Mesothelial cell of epicardium (in vitro differentiated cells): ENCODE measurements around the gene UHRF1. TPM values are rescaled to one million over a fixed set of nuclear protein-coding genes. Genes with fewer than 3 reads are reported as not detected.

Source experiments
- DNase-seq, 2 experiments: peaks; one replicate each; pipeline ENCODE4 v3.0.0; 2021; ENCODE audit warnings: low spot score in 2 of 2; ENCODE audit not compliant: unreplicated experiment in 2 of 2
- H3K27ac Mint-ChIP-seq: 2 replicates; pipeline ENCODE4 v1.8.0; 2021; ENCODE audit warnings: mixed read lengths
- H3K27me3 Mint-ChIP-seq: 2 replicates; pipeline ENCODE4 v1.8.0; 2021; ENCODE audit warnings: low read depth, mixed read lengths
- H3K36me3 Mint-ChIP-seq: 2 replicates; pipeline ENCODE4 v1.8.0; 2021; ENCODE audit warnings: mixed read lengths
- H3K4me1 Mint-ChIP-seq: 2 replicates; pipeline ENCODE4 v1.8.0; 2021; ENCODE audit warnings: mixed read lengths
- H3K4me3 Mint-ChIP-seq: 2 replicates; pipeline ENCODE4 v1.8.0; 2021; ENCODE audit warnings: mild to moderate bottlenecking, moderate library complexity, mixed read lengths
- H3K9me3 Mint-ChIP-seq: 2 replicates; pipeline ENCODE4 v1.8.0; 2021; ENCODE audit warnings: mixed read lengths
- total RNA-seq: library from RNA; stranded (reverse); gene quantifications from 3 replicates; pipeline ENCODE4 v1.2.1, GENCODE V29; 2021
- TF ChIP-seq, protein P1 (sequence below): fragments of 200-600 bp; sonication (generic); IDR thresholded peaks from one replicate; pipeline ENCODE4 v1.5.0; 2021; ENCODE audit warnings: antibody characterized with exemption; ENCODE audit not compliant: unreplicated experiment

The UHRF1 gene
- total RNA-seq, 1 donor from 2014 or later = 28.9 TPM

DNA sequence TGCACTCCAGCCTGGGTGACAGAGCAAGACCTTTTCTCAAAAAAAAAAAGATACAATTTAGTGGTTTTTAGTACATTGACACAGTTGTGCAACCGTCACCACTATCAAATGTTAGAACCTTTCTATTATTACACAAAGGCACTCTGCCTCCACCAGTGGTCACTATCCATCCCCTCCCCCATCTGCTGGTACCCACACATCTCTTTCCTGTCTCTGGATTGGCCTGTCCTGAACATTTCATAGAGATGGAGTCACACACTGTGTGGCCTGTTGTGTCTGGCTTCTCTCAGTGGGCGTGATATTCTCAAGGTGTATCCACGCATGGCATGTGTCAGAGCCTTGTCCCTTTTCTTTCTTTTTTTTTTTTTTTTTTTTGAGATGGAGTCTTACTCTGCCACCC is 70.8 kb downstream of the UHRF1 start:
- H3K36me3 Mint-ChIP-seq = peaks cover 1% of the 10 kb centered on the region
- no peaks in the 10 kb centered on the region for H3K27me3 Mint-ChIP-seq
- H3K4me1 Mint-ChIP-seq = peaks cover 37% of the 10 kb centered on the region
- H3K4me3 Mint-ChIP-seq = no peak overlapping the region
- no peak for DNase-seq
- TF ChIP-seq, protein P1, sequence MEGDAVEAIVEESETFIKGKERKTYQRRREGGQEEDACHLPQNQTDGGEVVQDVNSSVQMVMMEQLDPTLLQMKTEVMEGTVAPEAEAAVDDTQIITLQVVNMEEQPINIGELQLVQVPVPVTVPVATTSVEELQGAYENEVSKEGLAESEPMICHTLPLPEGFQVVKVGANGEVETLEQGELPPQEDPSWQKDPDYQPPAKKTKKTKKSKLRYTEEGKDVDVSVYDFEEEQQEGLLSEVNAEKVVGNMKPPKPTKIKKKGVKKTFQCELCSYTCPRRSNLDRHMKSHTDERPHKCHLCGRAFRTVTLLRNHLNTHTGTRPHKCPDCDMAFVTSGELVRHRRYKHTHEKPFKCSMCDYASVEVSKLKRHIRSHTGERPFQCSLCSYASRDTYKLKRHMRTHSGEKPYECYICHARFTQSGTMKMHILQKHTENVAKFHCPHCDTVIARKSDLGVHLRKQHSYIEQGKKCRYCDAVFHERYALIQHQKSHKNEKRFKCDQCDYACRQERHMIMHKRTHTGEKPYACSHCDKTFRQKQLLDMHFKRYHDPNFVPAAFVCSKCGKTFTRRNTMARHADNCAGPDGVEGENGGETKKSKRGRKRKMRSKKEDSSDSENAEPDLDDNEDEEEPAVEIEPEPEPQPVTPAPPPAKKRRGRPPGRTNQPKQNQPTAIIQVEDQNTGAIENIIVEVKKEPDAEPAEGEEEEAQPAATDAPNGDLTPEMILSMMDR = no peak
- no peaks in the 10 kb centered on the region for H3K9me3 Mint-ChIP-seq
- H3K27ac Mint-ChIP-seq = no peak overlapping the region

DNA sequence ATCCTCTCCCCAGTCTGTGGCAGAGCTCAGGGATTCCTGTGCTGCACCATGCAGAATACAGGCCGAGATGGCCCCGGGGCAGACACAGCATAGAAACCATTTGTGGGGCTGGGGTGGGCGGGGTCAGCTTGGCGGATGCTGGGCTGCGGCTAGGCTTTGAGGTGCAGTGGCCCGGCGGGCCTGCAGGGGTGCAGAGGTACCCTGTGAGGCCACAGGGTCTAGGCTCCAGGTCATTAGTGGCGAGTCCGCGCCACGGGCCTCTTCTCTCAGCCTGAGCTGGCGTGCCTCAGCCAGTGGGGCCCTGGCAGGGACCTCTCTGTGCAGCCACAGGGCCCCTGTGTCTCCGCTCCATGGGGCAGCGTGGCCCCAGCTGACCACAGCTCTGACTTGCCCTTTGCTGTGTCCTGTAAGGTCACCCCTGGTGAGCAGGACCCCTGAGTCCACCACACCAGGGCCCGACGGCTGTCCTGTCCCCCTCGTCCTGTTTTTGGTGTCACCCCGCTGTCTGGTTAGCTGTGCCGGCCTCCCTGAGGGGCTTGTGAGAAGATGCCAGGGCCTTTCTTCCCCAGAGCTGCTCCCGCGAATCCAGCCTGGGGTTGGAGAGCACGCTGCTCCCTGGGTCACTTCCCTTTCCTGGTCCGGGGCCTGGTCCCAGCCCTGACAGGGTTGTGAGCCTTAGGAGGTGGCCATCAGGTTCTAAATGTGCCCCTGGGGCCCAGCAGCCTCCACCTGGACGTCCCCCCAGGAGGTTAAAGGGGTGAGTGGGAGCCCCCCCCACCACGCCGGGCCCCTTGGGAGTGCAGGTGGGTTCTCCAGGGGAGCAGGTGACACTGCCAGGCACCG is 71.8 kb downstream of the UHRF1 start:
- no peaks in the 10 kb centered on the region for H3K27me3 Mint-ChIP-seq
- no peak overlapping the region for H3K27ac Mint-ChIP-seq

GRCh38 chr19:4981681-4981958 is 72.3 kb downstream of the UHRF1 start:
- no peaks in the 10 kb centered on the region for H3K27me3 Mint-ChIP-seq
- H3K4me1 Mint-ChIP-seq = peaks cover 39% of the 10 kb centered on the region
- H3K36me3 Mint-ChIP-seq = peaks cover 1% of the 10 kb centered on the region
- no peak overlapping the region for H3K27ac Mint-ChIP-seq
- no peak for DNase-seq
- TF ChIP-seq, protein P1 = no peak
- no peaks in the 10 kb centered on the region for H3K9me3 Mint-ChIP-seq
- no peak overlapping the region for H3K4me3 Mint-ChIP-seq

More for the DNA sequence above, 71.8 kb downstream of the UHRF1 start:
- TF ChIP-seq, protein P1 = no peak
- peaks cover 1% of the 10 kb centered on the region for H3K36me3 Mint-ChIP-seq
- DNase-seq = no peak
- H3K9me3 Mint-ChIP-seq = no peaks in the 10 kb centered on the region
- no peak overlapping the region for H3K4me3 Mint-ChIP-seq
- peaks cover 39% of the 10 kb centered on the region for H3K4me1 Mint-ChIP-seq

DNA sequence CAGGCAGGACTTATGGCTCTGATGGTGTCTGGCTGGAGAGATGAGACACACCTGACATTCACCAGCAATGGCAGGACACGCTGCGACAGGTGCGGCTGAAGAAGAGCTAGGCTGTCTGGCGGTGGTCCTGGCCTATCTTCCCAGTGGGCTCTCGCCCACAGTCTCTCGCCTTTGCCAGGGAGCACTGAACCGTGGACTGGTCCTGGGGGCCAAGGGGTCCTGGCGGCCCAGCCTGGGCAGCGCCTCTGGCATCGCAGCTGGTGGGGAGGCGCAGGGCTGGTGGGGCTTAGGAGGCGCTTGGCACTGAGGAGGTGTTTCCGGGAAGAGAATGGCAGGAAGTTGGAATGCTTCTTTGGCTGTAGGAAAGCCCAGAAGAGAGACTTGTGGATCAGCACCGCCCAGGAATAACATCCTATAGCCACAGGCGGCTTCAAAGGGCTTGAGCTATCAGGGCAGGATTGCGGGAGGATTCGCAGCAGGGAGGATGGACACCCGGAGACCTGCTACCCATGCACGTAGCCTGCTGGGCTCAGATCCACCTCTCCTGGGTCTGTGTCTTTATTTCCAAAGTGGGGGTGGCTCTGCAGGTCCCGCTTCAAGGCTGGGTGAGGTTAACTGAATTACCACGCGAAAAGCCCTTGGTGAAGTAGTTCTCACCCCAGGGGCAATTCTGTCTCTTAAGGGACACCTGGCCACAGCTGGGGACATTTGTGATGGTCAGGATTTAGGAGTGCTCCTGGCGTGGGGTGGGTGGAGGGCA is 74.2 kb downstream of the UHRF1 start:
- Mint-ChIP-seq H3K4me3 (no peak overlapping the region), H3K27ac (no peak overlapping the region), H3K9me3 (no peaks in the 10 kb centered on the region), H3K36me3 (peaks cover 1% of the 10 kb centered on the region), H3K27me3 (no peaks in the 10 kb centered on the region), H3K4me1 (peaks cover 39% of the 10 kb centered on the region)
- TF ChIP-seq, protein P1 = no peak
- DNase-seq = no peak

GRCh38 chr19:4984106-4984380 is 74.7 kb downstream of the UHRF1 start:
- Mint-ChIP-seq H3K4me1 (peaks cover 45% of the 10 kb centered on the region), H3K36me3 (peaks cover 1% of the 10 kb centered on the region)

More at GRCh38 chr19:4984106-4984380, 74.7 kb downstream of the UHRF1 start:
- TF ChIP-seq, protein P1 = no peak
- no peak overlapping the region for H3K27ac Mint-ChIP-seq
- H3K9me3 Mint-ChIP-seq = no peaks in the 10 kb centered on the region
- DNase-seq = no peak
- no peaks in the 10 kb centered on the region for H3K27me3 Mint-ChIP-seq
- no peak overlapping the region for H3K4me3 Mint-ChIP-seq
